HG03095 (cell line): Measurements from ENCODE around the gene CASK.
"Not testable (repeated sequence)": the region's sequence is repeated elsewhere in the genome, so short reads cannot be mapped to it uniquely, and the experiment has no call there.

Experiments
- ATAC-seq: cut with Tn5 transposase; IDR thresholded peaks from one replicate; pipeline ENCODE4 v1.9.1; 2021; ENCODE audit warnings: moderate library complexity; ENCODE audit not compliant: unreplicated experiment

Gene CASK

DNA sequence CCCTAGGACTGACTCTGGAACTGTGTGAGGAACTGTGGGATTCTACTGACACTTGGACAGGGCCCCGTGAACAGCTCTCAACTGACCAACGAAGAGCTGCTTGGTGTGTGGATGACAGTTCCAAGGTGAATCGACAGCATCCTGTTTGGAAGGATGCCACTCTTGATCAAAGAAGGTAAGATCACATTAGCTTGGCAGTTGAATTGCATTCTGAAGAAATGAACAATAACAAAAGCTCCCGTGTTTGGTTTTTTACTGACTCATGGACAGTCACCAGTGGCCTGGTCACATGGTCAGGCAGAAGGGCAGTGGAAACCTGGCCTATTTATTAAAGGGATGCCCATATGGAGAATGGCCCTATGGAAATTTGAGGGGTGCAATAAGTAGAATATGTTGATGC is 267.7 kb downstream of the CASK start:
- ATAC-seq = no peak

GRCh38 chrX:41655101-41655500 is 268.3 kb downstream of the CASK start:
- ATAC-seq = no peak

DNA sequence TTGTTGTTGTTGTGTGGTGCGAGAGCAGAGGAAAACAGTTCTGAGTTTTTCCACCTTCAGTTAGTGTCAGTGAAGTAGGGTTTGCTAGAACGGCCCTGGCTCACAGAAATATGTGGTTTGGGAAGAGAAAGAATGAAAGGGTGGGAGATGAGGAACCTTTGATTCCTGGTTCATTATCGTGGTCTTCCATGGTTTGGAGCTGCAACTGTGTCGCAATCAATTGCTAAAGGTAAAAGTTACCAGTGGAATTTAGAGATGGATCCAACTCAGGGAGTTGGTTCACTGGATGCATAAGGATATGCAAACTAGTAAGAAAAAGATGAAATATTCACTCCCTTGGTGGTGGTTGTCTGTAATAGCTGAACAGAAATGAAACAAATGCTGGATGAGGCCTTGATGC is 270.2 kb downstream of the CASK start:
- ATAC-seq = no peak

DNA sequence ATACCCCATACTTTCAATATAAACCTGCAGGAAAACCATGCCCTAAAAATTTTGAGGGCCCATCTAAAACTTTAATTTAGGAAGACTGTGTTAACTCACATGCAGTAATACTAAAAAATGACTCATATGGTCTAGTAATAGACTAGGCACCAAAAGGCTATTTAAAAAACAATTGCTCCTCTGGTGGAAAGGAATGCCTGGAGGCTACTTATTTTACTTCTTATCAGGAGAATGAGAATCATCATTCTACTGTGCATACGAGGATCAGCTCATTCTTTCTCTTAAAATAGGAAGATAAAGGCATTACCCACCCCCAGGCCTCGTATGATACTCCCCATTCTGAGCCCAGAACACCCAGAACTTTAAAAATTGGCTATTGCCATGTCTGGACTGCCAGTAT is 277.2 kb downstream of the CASK start:
- ATAC-seq = not testable (repeated sequence)

DNA sequence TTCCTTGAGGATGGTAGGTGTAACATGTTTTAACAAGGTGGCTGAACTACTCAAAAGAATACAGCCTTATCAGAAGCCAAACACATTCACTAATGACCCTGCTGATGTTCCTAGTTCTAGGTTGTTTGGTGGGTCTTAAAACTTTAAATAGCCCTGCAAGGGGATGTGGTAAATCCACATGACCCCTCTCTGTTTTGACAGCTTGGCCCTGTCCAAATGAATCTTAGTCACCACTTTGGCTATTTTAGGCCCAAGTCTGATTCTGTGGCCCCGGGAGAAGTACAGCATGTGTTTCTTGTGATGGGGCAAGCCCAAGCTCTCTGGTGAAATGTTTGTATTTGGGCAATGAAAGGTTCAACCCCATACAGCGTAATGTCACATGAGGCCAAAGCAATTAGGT is 289.1 kb downstream of the CASK start:
- ATAC-seq = no peak

GRCh38 chrX:41630091-41630490 is 293.3 kb downstream of the CASK start:
- ATAC-seq = no peak

GRCh38 chrX:41629539-41629938 is 293.8 kb downstream of the CASK start:
- ATAC-seq = no peak

DNA sequence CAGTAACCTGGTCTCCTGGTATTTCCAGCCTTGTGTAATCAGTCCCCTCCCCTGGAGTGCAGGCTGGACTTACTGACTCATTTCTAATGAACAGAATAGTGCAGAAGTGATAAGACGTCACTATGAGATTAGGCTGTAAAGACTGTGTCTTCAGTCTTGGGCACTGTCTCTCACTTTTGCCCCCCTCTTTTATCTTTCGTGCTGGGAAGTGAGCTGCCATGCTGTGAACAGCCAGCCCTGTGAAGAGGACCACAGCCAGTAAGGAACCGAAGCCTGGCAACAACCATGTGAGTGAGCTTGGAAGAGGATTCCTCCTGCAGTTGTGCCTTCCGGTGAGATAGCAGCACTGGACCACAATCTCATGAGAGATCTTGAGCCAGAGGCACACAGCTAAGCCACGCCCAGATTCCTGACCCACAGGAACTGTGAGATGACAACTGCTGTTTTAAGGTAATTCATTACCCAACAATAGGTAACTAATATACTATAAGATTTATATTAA is 302.1 kb downstream of the CASK start:
- ATAC-seq = no peak

- ATAC-seq = no peak
These were observed 304.1 kb downstream of the CASK start for GRCh38 chrX:41619221-41619620.

DNA sequence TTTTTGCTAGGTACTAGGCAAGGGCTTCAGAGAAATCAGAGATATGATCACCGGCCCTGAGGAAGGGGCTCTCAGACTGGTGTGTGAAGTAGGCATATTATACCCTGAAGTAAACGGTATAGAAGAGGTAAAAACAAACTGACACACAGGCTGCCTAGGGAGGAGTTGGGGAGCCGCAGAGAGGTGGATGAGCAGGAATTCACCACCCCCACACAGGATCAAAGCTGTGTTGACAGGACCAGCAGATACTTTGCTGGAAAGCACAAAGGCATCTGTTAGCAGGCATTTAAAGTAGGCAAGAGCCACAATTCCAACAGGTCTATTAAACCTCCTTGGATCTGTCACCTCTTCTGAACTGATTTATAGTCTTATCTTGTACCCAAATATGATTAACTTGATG is 306.4 kb downstream of the CASK start:
- no peak for ATAC-seq

- ATAC-seq = no peak
These were observed 307.1 kb downstream of the CASK start for GRCh38 chrX:41616255-41616654.

DNA sequence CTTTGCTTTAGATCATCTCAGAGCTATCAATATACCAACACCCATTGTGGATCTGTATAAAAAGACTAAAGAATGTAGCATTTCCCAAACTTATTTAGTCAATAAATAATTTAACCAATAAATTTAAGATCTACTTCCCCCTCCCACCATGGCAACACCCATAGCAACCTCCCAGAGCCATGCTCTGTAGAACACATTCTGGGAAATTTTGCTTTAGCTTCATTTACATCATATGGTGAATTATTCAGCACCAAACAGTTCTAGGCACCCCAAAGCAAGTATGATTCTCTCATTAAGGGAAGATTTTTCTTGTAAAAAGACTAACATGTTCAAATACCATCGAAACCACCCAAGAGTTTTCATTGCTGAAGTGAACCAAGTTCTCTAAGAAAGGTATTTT is 315.1 kb downstream of the CASK start:
- ATAC-seq = no peak

DNA sequence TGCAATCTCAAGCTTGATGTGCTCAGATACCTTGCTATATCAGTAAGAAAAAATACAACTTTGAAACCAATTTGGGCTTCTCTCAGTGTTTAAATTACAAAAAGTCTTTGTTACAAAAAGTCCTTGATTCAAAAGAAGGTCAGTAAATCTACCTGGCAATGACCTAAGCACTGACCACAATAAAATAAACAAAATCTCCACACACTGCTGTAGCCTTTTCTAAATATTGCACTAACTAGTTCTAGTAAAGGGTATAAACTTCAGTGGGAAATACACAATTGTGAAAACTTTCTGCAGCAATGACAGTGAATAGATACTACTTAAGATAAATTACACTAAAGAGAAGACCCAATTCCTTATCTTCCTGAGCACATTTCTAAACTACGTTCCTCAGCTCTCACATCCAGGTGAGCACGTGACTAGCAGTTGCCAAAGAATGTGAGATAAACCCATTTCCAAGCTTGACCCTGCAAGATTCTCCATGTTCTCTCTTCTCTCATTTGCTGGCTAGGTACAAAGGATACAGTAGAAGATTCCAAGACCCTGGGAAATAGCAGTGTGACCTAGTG is 316.0 kb downstream of the CASK start:
- ATAC-seq = no peak

GRCh38 chrX:41606057-41606456 is 317.3 kb downstream of the CASK start:
- ATAC-seq = not testable (repeated sequence)

DNA sequence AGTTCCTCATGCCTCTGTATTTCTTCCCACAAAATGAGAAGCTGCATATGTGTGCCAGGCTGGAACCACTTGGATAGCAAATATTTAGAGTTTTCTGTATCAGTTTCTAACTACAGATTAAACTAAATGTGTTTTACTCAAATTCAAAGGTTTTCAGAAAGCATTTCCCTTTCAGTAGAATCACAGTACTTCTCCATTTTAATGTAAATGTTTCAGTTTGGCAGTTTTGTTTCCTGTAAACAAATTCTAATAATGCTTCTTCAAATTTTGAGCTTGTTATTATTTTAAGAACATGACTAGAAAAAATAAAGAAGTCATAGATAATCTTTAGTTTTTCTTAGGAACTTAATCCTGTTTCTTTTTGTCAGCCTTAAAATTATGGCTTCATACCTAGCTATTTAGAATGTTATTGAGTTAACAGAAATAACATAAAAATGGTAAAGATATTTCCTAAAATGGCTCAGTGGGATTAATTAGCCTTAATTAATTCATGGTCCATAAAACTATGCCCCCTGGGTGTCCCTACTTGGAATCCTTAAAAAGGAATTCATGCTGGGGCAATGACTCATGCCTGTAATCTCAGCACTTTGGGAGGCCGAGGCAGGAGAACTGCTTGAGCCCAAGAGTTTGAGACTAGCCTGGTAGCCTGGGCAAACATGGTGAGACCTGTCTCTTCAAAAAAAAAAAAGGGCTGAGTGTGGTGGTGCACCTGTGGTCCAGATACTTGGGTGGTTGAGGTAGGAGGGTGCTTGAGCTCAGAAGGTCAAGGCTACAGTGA is 318.4 kb downstream of the CASK start:
- no peak for ATAC-seq

GRCh38 chrX:41604177-41604576 is 319.2 kb downstream of the CASK start:
- no peak for ATAC-seq

GRCh38 chrX:41603596-41603995 is 319.8 kb downstream of the CASK start:
- ATAC-seq = no peak

- no peak for ATAC-seq
These were observed 320.5 kb downstream of the CASK start for GRCh38 chrX:41602816-41603345.

DNA sequence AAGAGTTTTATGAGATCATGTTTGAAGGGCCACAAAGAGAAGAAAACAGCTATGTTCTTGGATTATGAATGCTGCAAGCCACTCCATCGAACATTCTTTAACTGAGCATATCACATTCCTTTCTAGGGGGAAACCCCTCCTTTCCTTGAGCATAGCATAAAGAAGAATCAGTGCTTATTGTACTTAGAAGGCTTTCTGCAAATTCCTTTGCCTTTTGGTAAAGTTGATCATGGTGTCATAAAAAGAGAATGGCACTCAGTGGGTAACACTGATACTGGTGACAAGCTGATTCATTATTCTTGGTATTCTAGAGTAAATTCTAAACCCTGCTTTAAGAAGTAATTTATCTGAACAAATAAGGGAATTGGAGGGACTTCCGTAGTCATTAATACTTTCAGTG is 323.1 kb downstream of the CASK start:
- no peak for ATAC-seq

GRCh38 chrX:41599507-41599906 is 323.8 kb downstream of the CASK start:
- ATAC-seq = no peak

- peak; percentile 94 for ATAC-seq
These were observed 326.8 kb downstream of the CASK start for GRCh38 chrX:41596596-41596995.

- no peak for ATAC-seq
These were observed 328.7 kb downstream of the CASK start for GRCh38 chrX:41594634-41595033.
